ENCODE data around the gene LRGUK. TPM values are rescaled to one million over a fixed set of nuclear protein-coding genes. Genes with fewer than 3 reads are reported as not detected.

LRGUK gene
- total RNA-seq, 4 donors from 2014 or later = 0.57 to 2.2 (median 1.6) TPM

GRCh38 chr7:134289841-134290240 is 162.7 kb downstream of the LRGUK start:
- no peak for TF ChIP-seq CTCF (IDR thresholded peaks at IDR 0.05; ENCODE audit: low read depth)

- no peak for TF ChIP-seq CTCF (IDR thresholded peaks at IDR 0.05; ENCODE audit: low read depth)
These were observed 163.1 kb downstream of the LRGUK start for GRCh38 chr7:134290286-134290685.

DNA sequence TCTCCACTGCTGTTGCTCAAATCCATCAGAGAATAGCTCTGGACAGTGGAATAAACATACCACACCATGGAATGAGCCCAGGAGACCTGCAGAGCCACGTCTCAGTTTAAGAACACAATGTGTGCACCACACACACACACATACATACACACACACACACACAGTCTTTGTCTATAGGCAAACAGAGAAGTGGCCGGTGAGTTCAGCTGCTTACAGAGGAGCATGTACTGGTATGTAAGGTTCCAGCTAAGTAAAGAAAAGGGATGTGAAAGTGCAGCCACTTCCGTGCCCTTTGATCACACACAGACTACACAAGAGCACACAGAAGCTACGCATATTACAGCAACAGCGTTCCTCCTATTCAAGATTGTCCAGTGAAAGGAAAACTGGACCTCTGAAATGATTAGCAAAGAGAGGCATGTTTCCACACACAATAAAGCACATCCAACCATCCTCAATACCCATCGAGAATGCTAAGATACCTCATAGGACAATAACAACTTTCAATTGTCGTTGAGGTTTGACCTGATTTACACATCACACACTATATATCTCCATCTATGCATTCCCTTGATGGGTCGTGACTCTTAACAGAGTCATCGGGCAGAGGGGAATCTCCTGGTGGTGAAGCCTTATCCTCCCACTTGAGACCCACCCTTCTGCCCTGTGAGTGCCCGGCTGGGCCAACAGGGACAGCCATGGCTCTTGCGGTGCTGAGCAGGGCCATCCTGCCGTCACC is 166.0 kb downstream of the LRGUK start:
- no peak for TF ChIP-seq CTCF (IDR thresholded peaks at IDR 0.05; ENCODE audit: low read depth)

GRCh38 chr7:134297489-134297888 is 170.3 kb downstream of the LRGUK start:
- no peak for TF ChIP-seq CTCF (IDR thresholded peaks at IDR 0.05; ENCODE audit: low read depth)

GRCh38 chr7:134298902-134299683 is 172.0 kb downstream of the LRGUK start:
- no peak for TF ChIP-seq CTCF (IDR thresholded peaks at IDR 0.05; ENCODE audit: low read depth)

- no peak for TF ChIP-seq CTCF (IDR thresholded peaks at IDR 0.05; ENCODE audit: low read depth)
These were observed 173.8 kb downstream of the LRGUK start for GRCh38 chr7:134300988-134301387.

DNA sequence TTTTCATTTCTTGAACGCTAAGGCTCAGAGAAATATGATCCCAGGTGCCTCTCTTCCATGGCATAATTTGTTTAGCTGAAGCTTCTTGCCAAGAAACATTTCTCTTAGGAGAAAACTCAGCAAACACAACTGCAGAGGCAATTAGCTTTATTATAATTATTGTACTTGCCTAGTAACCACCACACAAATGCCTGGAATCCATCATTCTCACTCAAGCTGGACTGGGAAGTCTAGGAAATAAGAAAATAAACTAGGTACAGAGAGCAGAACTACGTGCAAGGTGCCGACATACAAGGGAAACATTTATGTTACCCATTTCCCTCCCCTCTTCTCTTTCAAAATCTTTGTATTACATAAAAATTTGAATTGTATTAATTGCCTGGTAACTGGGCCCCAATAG is 174.5 kb downstream of the LRGUK start:
- TF ChIP-seq CTCF (IDR thresholded peaks at IDR 0.05; ENCODE audit: low read depth) = no peak
